Tongue (tissue), 2 donors: ENCODE measurements around the gene TMEM178A. TPM values are rescaled to one million over a fixed set of nuclear protein-coding genes. Genes with fewer than 3 reads are reported as not detected.
"Not testable (repeated sequence)": the region's sequence is repeated elsewhere in the genome, so short reads cannot be mapped to it uniquely, and the experiment has no call there.

Source experiments
- DNase-seq: peaks from one replicate; pipeline ENCODE4 v3.0.0-alpha.2; 2015
- total RNA-seq: library from RNA; depleted of rRNA; stranded (reverse); fragments of >200 nt; gene quantifications from one replicate; pipeline ENCODE4 v1.2.3, GENCODE V29; 2014

TMEM178A gene
- total RNA-seq, result 4.9 TPM

- peak; percentile 46 for DNase-seq
These were observed at the start of gene TMEM178A for GRCh38 chr2:39665811-39666490. TMEM178A (plus strand) TSS chr2:39665917; CDS start chr2:39665975, 58 bp downstream.

GRCh38 chr2:39618236-39618635 is 47.5 kb upstream of the TMEM178A start:
- no peak for DNase-seq

GRCh38 chr2:39618736-39619135 is 47.0 kb upstream of the TMEM178A start:
- DNase-seq, result no peak

- peak; percentile 69 for DNase-seq
These were observed 45.6 kb upstream of the TMEM178A start for GRCh38 chr2:39620067-39620466.

- no peak for DNase-seq
These were observed 44.1 kb upstream of the TMEM178A start for GRCh38 chr2:39621596-39621995.

- DNase-seq, result no peak
These were observed 42.9 kb upstream of the TMEM178A start for GRCh38 chr2:39622860-39623259.

GRCh38 chr2:39623917-39624316 is 41.8 kb upstream of the TMEM178A start:
- DNase-seq, result peak; percentile 66

GRCh38 chr2:39625193-39625926 is 40.4 kb upstream of the TMEM178A start:
- DNase-seq, result no peak

GRCh38 chr2:39625927-39626270 is 39.8 kb upstream of the TMEM178A start:
- DNase-seq, result no peak

GRCh38 chr2:39628346-39628745 is 37.4 kb upstream of the TMEM178A start:
- not testable (repeated sequence) for DNase-seq

- DNase-seq, result no peak
These were observed 36.1 kb upstream of the TMEM178A start for GRCh38 chr2:39629646-39630045.

GRCh38 chr2:39631256-39631655 is 34.5 kb upstream of the TMEM178A start:
- no peak for DNase-seq

GRCh38 chr2:39631718-39632117 is 34.0 kb upstream of the TMEM178A start:
- DNase-seq, result no peak

GRCh38 chr2:39632876-39633275 is 32.8 kb upstream of the TMEM178A start:
- no peak for DNase-seq

- DNase-seq, result no peak
These were observed 29.4 kb upstream of the TMEM178A start for GRCh38 chr2:39636306-39636705.

GRCh38 chr2:39638581-39638980 is 27.1 kb upstream of the TMEM178A start:
- DNase-seq, result no peak

- no peak for DNase-seq
These were observed 25.6 kb upstream of the TMEM178A start for GRCh38 chr2:39640107-39640506.

- DNase-seq, result no peak
These were observed 25.0 kb upstream of the TMEM178A start for GRCh38 chr2:39640681-39641080.

GRCh38 chr2:39641635-39642034 is 24.1 kb upstream of the TMEM178A start:
- DNase-seq, result no peak

GRCh38 chr2:39642051-39642718 is 23.5 kb upstream of the TMEM178A start:
- DNase-seq, result peak; percentile 64

GRCh38 chr2:39645826-39646225 is 19.9 kb upstream of the TMEM178A start:
- DNase-seq, result no peak

GRCh38 chr2:39646267-39646666 is 19.4 kb upstream of the TMEM178A start:
- no peak for DNase-seq

GRCh38 chr2:39647104-39647765 is 18.5 kb upstream of the TMEM178A start:
- DNase-seq, result no peak
